Neural progenitor cell (in vitro differentiated cells): ENCODE data around the gene ZNF575.

ENCODE experiments used
- EZH2 ChIP-seq: fragments of 200-600 bp; sonication (generic); IDR thresholded peaks from 2 replicates; pipeline ENCODE4 v1.6.1; 2017; ENCODE audit warnings: antibody characterized with exemption, mild to moderate bottlenecking, moderate library complexity
- EZH2phosphoT487 ChIP-seq: fragments of 200-600 bp; sonication (generic); IDR thresholded peaks from 2 replicates; pipeline ENCODE4 v1.6.1; 2017; ENCODE audit warnings: antibody characterized with exemption
- TF ChIP-seq, protein P1 (sequence below): fragments of 200-600 bp; sonication (generic); IDR thresholded peaks from 2 replicates; pipeline ENCODE4 v1.5.1; 2017; ENCODE audit warnings: antibody characterized with exemption, mild to moderate bottlenecking

DNA sequence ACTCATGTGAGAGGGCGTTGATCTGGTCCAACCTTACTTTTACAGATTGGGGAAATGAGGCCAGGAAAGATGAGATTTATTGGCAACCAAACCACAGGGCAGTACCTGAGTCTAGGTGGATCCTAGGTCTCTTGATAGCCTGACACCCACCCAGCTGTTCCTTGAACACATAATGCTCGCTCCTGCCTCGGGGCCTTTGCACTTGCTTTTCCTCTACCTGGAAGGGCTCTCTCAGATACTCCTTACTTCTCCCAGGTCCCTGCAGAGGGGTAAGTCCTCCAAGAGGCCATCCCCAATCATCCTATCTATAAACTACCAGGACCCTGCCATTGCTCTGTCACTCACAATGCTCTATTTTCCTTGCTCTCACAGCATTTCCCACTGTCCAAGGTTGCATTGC, 7.4 kb downstream of the ZNF575 start:
- TF ChIP-seq, protein P1, sequence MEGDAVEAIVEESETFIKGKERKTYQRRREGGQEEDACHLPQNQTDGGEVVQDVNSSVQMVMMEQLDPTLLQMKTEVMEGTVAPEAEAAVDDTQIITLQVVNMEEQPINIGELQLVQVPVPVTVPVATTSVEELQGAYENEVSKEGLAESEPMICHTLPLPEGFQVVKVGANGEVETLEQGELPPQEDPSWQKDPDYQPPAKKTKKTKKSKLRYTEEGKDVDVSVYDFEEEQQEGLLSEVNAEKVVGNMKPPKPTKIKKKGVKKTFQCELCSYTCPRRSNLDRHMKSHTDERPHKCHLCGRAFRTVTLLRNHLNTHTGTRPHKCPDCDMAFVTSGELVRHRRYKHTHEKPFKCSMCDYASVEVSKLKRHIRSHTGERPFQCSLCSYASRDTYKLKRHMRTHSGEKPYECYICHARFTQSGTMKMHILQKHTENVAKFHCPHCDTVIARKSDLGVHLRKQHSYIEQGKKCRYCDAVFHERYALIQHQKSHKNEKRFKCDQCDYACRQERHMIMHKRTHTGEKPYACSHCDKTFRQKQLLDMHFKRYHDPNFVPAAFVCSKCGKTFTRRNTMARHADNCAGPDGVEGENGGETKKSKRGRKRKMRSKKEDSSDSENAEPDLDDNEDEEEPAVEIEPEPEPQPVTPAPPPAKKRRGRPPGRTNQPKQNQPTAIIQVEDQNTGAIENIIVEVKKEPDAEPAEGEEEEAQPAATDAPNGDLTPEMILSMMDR = no peak
- TF ChIP-seq EZH2 (no peak), EZH2phosphoT487 (no peak)
